Astrocyte (in vitro differentiated cells and primary cell): ENCODE measurements around the gene STX10. TPM values are rescaled to one million over a fixed set of nuclear protein-coding genes. Genes with fewer than 3 reads are reported as not detected.

Experiments used
- DNase-seq: peaks from one replicate; pipeline ENCODE4 v3.0.0-alpha.2; 2010; ENCODE audit warnings: low read depth
- FAIRE-seq: peaks from 2 replicates; lab custom pipeline; 2011; peaks lifted over from hg19 to GRCh38; lab: Jason Lieb, UNC
- H2AFZ ChIP-seq: 2 replicates; pipeline ENCODE4 v1.6.0; 2012; ENCODE audit warnings: low read depth, low read length, inconsistent platforms
- H3K27ac ChIP-seq: 2 replicates; pipeline ENCODE4 v1.5.1; 2011; ENCODE audit warnings: low read depth, low read length, inconsistent platforms
- H3K27me3 ChIP-seq: 2 replicates; pipeline ENCODE4 v1.6.0; 2011; ENCODE audit warnings: low read length, inconsistent platforms; ENCODE audit not compliant: insufficient read depth
- H3K36me3 ChIP-seq: 2 replicates; pipeline ENCODE4 v1.5.1; 2011; ENCODE audit warnings: low read length, inconsistent platforms; ENCODE audit not compliant: insufficient read depth
- H3K4me1 ChIP-seq: 2 replicates; pipeline ENCODE4 v1.5.1; 2011; ENCODE audit warnings: low read length, inconsistent platforms; ENCODE audit not compliant: insufficient read depth
- H3K4me2 ChIP-seq: 2 replicates; pipeline ENCODE4 v1.6.0; 2012; ENCODE audit warnings: low read length, inconsistent platforms
- H3K4me3 ChIP-seq: 2 replicates; pipeline ENCODE4 v1.5.1; 2011; ENCODE audit warnings: low read depth, mild to moderate bottlenecking, low read length, inconsistent platforms; ENCODE audit not compliant: insufficient read depth
- H3K79me2 ChIP-seq: 2 replicates; pipeline ENCODE4 v1.6.0; 2012; ENCODE audit warnings: mild to moderate bottlenecking, low read length, inconsistent platforms; ENCODE audit not compliant: insufficient read depth
- H3K9ac ChIP-seq: 2 replicates; pipeline ENCODE4 v1.6.0; 2012; ENCODE audit warnings: mild to moderate bottlenecking, low read length, inconsistent platforms
- H3K9me3 ChIP-seq: 2 replicates; pipeline ENCODE4 v1.5.1; 2012; ENCODE audit warnings: low read depth, mild to moderate bottlenecking, low read length, inconsistent platforms; ENCODE audit not compliant: insufficient read depth
- H4K20me1 ChIP-seq: 2 replicates; pipeline ENCODE4 v1.6.0; 2012; ENCODE audit warnings: low read length, inconsistent platforms; ENCODE audit not compliant: insufficient read depth
- H3K27ac Mint-ChIP-seq: one replicate; pipeline ENCODE4 v1.8.0; 2021; ENCODE audit warnings: mild to moderate bottlenecking, mixed read lengths; ENCODE audit not compliant: unreplicated experiment
- H3K27me3 Mint-ChIP-seq: one replicate; pipeline ENCODE4 v1.8.0; 2021; ENCODE audit warnings: low read depth, mixed read lengths; ENCODE audit not compliant: unreplicated experiment
- H3K36me3 Mint-ChIP-seq: one replicate; pipeline ENCODE4 v1.8.0; 2021; ENCODE audit warnings: low read depth, mixed read lengths; ENCODE audit not compliant: unreplicated experiment
- H3K4me1 Mint-ChIP-seq: one replicate; pipeline ENCODE4 v1.8.0; 2021; ENCODE audit warnings: low read depth, mixed read lengths; ENCODE audit not compliant: unreplicated experiment
- H3K4me3 Mint-ChIP-seq: one replicate; pipeline ENCODE4 v1.8.0; 2021; ENCODE audit warnings: mild to moderate bottlenecking, moderate library complexity, mixed read lengths; ENCODE audit not compliant: unreplicated experiment
- H3K9me3 Mint-ChIP-seq: one replicate; pipeline ENCODE4 v1.8.0; 2021; ENCODE audit warnings: mild to moderate bottlenecking, mixed read lengths; ENCODE audit not compliant: unreplicated experiment
- EZH2 ChIP-seq: IDR thresholded peaks from 2 replicates; pipeline ENCODE4 v1.6.1; 2012; ENCODE audit warnings: mild to moderate bottlenecking, low read length, inconsistent platforms; ENCODE audit not compliant: insufficient read depth
- total RNA-seq: library from RNA; stranded (reverse); gene quantifications from 2 replicates; pipeline ENCODE4 v1.2.1, GENCODE V29; 2021
- TF ChIP-seq, protein P1 (sequence below): IDR thresholded peaks from 2 replicates; pipeline ENCODE4 v1.5.1; 2011; ENCODE audit warnings: low read depth, mild to moderate bottlenecking, inconsistent platforms, low read length, moderate library complexity; ENCODE audit not compliant: insufficient read depth

The STX10 gene
- total RNA-seq, 1 donor from 2014 or later: 39.7 TPM

DNA sequence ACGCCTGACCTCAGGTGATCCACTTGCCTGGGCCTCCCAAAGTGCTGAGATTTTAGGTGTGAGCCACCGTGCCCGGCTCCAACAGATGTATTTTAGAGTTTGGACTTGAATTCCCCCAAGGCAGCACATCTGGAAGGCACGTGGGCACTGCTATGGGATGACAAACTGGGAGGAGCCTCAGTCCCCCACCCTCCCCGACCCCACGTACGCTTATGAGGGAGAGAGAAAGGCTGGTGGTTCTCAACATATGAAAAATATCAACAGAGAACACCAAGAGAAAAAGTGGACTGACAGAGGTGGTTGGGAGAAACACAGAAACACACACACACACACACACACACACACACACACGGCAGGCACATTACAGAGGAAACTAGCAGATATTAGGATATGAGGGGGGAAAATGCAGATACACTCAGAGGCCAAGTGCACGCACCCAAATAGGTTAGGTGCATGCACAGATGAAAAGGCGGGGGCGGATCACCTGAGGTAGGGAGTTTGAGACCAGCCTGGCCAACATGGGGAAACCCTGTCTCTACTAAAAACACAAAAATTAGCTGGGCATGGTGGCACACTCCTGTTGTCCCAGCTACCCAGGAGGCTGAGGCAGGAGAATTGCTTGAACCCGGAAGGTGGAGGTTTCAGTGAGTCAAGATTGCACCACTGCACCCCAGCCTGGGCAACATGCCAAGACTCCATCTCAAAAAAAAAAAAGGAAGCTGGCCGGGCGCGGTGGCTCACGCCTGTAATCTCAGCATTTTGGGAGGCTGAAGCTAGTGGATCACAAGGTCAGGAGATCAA lies 3.2 kb downstream of the STX10 start:
- no peak overlapping the region for H3K4me3 Mint-ChIP-seq
- H3K9ac ChIP-seq: no peak overlapping the region

DNA sequence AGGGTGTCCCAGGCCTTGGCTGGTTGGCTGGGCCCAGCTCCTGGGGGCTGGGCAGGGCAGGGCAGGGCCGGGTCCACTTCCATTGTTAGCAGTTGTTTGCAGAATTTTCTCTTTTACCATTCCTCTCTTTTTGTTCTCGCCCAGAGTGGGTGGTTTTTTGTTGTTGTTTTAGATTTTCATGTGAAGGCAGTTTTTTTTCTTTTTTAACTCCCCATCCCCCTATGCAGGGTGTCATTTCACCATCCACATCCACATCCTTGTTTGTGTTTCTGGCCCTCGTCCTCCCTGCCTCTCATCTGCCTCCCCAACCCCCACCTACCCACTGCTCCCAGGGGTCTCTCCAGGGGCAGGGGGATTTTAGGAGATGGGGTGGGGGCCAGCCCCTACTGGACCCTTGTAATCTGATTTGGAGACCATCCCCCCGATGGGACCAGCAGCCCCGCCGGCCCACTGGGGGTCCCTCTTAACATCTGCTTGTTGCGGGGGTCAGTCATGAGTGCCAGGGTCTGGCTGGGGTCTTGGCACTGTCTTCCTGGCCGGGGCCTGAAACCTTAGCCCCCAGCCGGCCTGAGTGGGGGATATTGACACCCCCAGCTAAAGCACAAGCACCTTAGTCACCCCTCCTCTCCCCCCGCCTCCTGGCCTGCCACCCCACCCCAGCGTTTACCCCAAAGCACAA lies 10.4 kb downstream of the STX10 start:
- H3K4me1 Mint-ChIP-seq: no peaks in the 10 kb centered on the region
- Histone ChIP-seq H3K79me2 (peaks cover 32% of the 10 kb centered on the region), H2AFZ (no peak overlapping the region), H3K27me3 (no peaks in the 10 kb centered on the region), H3K27ac (no peak overlapping the region), H3K4me2 (no peak overlapping the region), H4K20me1 (peaks cover 31% of the 10 kb centered on the region), H3K9me3 (no peaks in the 10 kb centered on the region), H3K9ac (no peak overlapping the region), H3K4me1 (peaks cover 18% of the 10 kb centered on the region), H3K4me3 (no peak overlapping the region), H3K36me3 (peaks cover 9% of the 10 kb centered on the region)
- no peak for DNase-seq
- FAIRE-seq: no peak
- no peaks in the 10 kb centered on the region for H3K9me3 Mint-ChIP-seq
- TF ChIP-seq EZH2: no peak
- TF ChIP-seq, protein P1, sequence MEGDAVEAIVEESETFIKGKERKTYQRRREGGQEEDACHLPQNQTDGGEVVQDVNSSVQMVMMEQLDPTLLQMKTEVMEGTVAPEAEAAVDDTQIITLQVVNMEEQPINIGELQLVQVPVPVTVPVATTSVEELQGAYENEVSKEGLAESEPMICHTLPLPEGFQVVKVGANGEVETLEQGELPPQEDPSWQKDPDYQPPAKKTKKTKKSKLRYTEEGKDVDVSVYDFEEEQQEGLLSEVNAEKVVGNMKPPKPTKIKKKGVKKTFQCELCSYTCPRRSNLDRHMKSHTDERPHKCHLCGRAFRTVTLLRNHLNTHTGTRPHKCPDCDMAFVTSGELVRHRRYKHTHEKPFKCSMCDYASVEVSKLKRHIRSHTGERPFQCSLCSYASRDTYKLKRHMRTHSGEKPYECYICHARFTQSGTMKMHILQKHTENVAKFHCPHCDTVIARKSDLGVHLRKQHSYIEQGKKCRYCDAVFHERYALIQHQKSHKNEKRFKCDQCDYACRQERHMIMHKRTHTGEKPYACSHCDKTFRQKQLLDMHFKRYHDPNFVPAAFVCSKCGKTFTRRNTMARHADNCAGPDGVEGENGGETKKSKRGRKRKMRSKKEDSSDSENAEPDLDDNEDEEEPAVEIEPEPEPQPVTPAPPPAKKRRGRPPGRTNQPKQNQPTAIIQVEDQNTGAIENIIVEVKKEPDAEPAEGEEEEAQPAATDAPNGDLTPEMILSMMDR: no peak
- peaks cover 17% of the 10 kb centered on the region for H3K36me3 Mint-ChIP-seq
- H3K27me3 Mint-ChIP-seq: no peaks in the 10 kb centered on the region
- H3K27ac Mint-ChIP-seq: peak overlapping the region; percentile 53
- no peak overlapping the region for H3K4me3 Mint-ChIP-seq

More for the DNA sequence above, 3.2 kb downstream of the STX10 start:
- FAIRE-seq (no peak), DNase-seq (no peak)
- Mint-ChIP-seq H3K27ac (no peak overlapping the region), H3K9me3 (no peaks in the 10 kb centered on the region), H3K36me3 (peaks cover 11% of the 10 kb centered on the region), H3K4me1 (peaks cover 5% of the 10 kb centered on the region), H3K27me3 (no peaks in the 10 kb centered on the region)
- peaks cover 5% of the 10 kb centered on the region for H4K20me1 ChIP-seq
- no peaks in the 10 kb centered on the region for H3K9me3 ChIP-seq
- TF ChIP-seq EZH2: no peak
- TF ChIP-seq, protein P1: no peak
- H3K4me2 ChIP-seq: no peak overlapping the region
- no peaks in the 10 kb centered on the region for H3K27me3 ChIP-seq
- H3K27ac ChIP-seq: no peak overlapping the region
- peaks cover 29% of the 10 kb centered on the region for H3K4me1 ChIP-seq
- peaks cover 3% of the 10 kb centered on the region for H3K36me3 ChIP-seq
- H3K4me3 ChIP-seq: no peak overlapping the region
- H2AFZ ChIP-seq: no peak overlapping the region
- peaks cover 28% of the 10 kb centered on the region for H3K79me2 ChIP-seq

DNA sequence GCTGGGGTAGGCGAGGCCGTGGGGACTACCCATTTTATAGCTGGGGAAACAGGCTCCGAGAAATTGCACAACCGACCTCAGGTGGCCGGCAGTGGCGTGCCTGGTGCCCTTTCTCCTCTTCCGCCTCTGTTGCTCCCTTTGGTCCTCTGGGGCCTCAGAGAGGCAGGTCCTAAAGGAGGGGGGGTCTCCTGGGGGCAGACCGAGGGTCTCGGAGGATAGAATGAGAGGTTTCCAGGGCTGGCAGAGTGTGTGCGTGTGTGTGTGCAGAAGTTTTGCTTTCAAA lies 11.3 kb downstream of the STX10 start:
- Histone ChIP-seq H3K27me3 (no peaks in the 10 kb centered on the region), H3K4me2 (no peak overlapping the region), H3K4me1 (peaks cover 13% of the 10 kb centered on the region), H3K27ac (no peak overlapping the region), H3K4me3 (no peak overlapping the region), H4K20me1 (peaks cover 39% of the 10 kb centered on the region), H3K36me3 (peaks cover 6% of the 10 kb centered on the region), H3K9ac (no peak overlapping the region), H3K9me3 (no peaks in the 10 kb centered on the region), H3K79me2 (peaks cover 42% of the 10 kb centered on the region), H2AFZ (no peak overlapping the region)
- no peaks in the 10 kb centered on the region for H3K27me3 Mint-ChIP-seq
- TF ChIP-seq EZH2: no peak
- TF ChIP-seq, protein P1: no peak
- peaks cover 18% of the 10 kb centered on the region for H3K36me3 Mint-ChIP-seq
- H3K4me3 Mint-ChIP-seq: no peak overlapping the region
- FAIRE-seq (no peak), DNase-seq (no peak)
- H3K9me3 Mint-ChIP-seq: no peaks in the 10 kb centered on the region
- no peak overlapping the region for H3K27ac Mint-ChIP-seq
- no peaks in the 10 kb centered on the region for H3K4me1 Mint-ChIP-seq
